ENCODE data around the gene ALPL.

ALPL gene

DNA sequence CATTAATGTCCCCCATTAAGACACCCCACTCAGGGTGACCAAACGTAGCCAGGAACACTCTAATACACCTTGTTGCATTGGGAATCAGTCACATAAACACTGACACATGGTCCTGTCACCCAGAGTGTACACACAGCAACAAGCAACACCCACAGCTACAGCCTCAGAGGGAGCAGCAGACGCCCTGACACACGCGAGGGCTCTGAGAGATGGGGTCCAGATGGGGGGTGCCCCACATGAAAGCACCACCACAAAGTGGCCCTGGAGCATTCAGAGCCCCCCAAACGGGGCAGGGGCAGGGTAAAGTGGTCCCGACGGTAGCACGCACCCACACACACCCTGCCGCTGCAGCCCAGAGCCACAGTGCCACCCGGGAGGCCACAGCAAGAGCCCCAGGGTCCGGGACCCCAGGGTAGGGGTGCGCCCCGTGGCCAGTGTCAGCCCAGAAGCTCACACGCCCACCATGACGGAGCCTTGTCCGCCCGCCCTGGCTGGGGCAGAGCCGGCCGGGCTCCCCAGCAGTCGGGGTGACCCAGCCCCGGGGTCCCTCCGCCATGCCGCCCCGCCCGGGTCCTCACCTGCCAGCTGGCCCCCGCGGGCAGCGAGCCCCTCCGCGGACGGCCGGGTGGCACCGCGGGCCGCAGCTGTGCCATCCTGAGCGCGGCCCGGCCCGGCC lies 112.7 kb downstream of the ALPL start:
- no peak for DNase-seq

DNA sequence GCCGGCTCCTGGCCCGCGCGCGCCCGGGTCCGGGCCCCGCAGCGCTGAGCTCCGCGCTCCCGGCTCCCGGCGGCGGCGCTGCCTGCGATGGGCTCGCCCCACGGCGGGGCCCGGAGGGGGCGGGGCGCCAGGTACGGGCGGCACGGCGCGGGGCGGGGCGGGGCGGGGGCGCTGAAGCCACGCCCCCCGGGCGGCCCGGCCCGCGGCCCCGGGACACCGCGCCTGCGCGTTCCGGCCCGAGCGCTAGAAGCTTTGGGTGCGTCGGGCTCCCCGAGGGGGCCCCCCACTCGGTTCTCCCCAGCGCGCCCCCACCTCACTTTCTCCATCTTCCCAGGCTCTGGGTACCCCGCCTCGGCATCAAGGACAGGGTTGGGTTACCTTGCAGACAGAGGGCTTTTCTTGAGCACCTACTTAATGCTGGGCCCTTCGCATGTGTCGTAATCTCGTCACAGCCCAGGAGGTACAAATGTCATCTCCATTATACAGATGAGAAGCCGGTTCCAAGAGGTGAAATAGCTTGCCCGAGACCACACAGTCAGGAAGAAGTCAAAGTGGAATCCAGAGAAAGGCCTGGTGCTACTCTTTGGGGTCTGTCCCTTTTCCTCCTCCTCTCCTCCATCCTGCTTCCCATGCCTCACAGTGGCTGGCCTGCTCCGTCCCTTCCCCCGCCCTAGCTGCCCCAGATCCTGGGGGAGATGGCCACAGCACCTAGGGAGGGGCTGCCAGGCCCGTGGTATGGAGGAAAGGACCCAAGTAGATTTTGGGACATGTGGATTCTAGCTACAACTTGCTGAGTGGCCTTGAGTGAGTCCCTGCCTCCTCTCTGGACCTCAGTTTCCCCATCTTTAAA lies 113.5 kb downstream of the ALPL start:
- DNase-seq, result peak; percentile 41

DNA sequence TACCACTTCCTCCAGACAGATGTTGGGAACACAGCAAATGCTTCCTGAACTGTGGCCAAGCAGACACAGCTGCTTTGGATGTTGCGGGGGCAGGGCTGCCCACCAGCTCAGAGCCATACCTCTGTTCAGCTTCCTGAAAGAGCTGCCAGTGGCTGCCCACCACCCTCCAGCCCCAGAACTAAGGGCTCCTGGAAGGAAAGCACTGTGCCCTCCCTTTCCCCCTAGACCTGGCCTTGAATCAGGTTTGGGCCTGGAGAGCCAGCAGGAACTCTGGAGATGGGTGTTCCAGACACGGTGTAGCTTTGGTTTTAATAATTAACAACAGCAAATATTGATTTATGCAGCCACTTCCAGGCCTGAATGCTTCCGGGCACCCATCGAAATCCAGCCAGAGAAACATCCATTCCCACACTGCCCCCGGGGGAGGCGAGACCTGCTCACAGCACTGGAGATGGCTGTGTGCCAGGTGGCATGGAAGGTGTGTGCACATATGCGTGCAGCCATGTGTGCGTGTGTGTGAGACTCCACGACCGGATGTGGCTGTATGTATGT lies 114.3 kb downstream of the ALPL start:
- no peak for DNase-seq

DNA sequence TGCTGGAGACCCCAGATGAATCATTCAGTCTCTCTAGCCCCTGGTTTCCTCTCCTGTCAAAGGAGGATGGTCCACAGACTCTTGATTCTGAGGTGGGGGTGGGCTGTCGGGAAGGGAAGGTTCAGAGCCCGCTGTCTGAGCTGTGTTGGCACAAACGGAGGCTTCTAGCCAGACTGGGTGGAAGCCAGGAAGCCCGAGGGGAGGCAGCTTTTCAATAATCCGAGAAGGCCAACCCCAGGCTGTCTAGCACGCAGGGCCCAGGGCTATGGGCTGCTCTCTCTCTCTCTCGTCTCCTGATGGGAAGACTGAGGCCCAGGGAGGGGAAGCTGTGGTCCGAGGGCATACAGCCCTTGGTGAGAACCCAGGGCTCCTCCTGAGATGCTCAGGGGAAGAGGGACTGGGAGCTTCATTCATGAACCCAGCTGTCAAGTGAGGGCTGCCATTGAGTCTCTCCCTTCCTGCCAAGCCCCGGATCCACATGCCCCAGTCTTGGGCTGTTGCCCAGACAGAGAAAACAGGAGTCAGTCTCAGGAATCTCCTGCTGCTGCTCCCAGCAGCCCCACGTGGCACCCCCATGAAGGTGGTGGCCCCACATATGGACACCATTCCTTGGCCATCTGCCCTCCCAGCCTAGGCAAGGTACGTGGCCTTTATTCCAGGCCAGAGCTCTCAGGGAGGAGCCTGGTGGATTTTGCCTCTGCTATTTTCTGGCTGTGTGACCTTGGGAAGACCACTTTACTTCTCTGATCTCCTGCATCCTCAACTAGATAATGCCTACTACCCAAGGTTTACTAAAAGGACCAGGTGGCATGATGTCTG lies 115.6 kb downstream of the ALPL start:
- no peak for DNase-seq

DNA sequence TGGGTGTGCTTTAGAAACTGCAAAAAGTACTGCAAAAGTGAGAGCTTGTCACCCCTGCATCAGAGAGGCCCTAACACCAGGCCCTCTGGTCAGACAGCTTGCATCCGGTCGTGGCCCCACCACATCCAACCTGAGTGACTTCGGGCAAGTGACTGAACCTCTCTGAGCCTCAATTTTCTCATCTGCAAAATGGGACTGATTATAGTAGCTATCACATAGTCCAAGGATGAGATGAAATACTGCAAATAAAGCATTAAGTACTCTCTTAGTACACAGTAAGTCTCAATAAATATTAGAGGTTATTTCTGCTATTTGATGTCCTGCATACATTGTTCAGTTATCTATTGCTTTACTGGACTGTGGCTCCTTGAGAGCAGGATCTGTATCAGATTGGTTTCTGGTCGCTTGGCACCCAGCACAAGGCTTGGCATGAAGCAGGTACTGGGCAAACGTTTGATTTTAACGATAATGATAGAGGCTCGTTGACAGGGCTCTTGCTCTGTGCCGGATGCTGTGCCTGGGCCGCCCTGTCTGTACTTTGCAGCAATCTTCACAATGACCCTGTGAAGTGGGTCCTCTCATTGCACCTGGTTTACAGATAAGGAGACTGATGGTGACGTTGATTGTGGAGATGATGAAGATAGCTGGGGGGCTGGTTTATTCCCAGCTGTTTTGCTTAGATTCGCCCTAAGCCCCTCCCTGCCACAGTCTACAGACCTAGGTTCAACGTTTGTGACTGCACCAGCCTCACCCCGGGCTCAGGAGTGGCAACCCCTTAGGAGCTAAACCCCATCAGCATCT lies 116.4 kb downstream of the ALPL start:
- DNase-seq, result no peak

DNA sequence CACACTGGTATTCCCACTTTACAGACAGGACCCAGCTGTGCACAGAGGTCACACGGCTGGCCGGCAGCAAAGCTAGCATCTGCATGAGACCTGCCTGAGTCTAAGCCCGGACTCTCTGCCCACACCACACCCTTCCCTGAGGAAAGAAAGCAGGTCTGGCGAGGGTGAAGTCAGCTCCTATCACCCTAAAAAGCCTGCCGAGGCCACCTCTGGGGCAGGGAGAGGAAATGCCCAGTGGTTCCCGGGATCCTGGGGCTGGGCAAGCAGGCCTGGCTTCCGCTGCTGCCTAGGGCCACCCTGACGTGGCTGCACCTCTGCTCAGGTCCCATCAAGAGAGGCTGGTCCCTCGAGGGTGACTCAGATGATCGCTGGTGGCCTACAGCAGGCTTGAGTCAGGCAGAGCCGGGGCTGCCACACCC lies 117.7 kb downstream of the ALPL start:
- DNase-seq, result no peak

All from suppressor macrophage treated with lipopolysaccharide for 4 hours (primary cell).